ENCODE measurements around the gene PPP4R3B. TPM values are rescaled to one million over a fixed set of nuclear protein-coding genes. Genes with fewer than 3 reads are reported as not detected.
"Not testable (repeated sequence)": the region's sequence is repeated elsewhere in the genome, so short reads cannot be mapped to it uniquely, and the experiment has no call there.

The PPP4R3B gene
- total and polyA plus RNA-seq, 9 donors = 33.4 to 52.0 (median 41.7) TPM

- Histone ChIP-seq H3K4me3 (ENCODE audit: low read length) (no peak overlapping the region), H3K27me3 (ENCODE audit: control insufficient read depth, insufficient read depth, low read length) (no peaks in the 10 kb centered on the region), H3K27ac (ENCODE audit: low read length) (no peak overlapping the region), H3K9me3 (replicated peaks; ENCODE audit: control insufficient read depth, low read depth, low read length) (no peaks in the 10 kb centered on the region), H3K4me1 (ENCODE audit: control insufficient read depth, insufficient read depth, low read length) (no peaks in the 10 kb centered on the region), H3K36me3 (ENCODE audit: control insufficient read depth, insufficient read depth, low read length) (peaks cover 19% of the 10 kb centered on the region)
- DNase-seq = no peak
Observed at GRCh38 chr2:55601849-55602248, 15.6 kb downstream of the PPP4R3B start.

DNA sequence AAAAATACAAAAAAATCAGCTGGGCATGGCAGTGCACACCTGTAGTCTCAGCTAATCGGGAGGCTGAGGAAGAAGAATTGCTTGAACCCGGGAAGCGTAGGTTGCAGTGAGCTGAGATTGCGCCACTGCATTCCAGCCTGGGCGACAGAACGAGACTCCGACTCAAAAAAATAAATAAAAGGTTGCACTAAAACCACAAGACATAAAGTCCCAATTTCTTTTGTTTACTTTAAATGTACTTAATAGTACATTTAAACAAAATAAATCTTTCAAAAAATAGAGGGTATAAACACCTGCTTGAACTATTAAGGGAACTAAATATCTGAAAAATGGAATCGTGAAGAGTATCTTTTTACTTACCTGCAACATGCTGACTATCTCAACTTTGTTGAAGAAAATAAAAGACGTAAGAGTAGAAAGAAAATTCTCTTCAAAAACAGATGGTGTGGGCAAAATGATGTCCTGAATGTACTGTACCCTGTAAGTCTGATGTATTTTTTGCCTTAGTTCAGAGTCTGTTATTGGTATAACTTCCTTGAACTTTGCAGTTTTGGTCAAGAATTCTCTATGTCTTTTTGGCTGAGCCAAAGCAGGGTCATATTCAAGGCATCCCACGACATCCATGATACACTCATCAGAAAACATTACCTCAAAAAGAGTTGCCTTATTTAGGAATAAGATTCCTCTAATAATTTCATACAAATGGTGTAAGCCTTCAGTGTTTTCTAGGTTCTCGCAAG, 19.2 kb downstream of the PPP4R3B start:
- no peak for DNase-seq
- Histone ChIP-seq H3K36me3 (ENCODE audit: control insufficient read depth, insufficient read depth, low read length) (peaks cover 19% of the 10 kb centered on the region), H3K4me1 (ENCODE audit: control insufficient read depth, insufficient read depth, low read length) (no peaks in the 10 kb centered on the region), H3K4me3 (ENCODE audit: low read length) (no peak overlapping the region), H3K9me3 (replicated peaks; ENCODE audit: control insufficient read depth, low read depth, low read length) (no peaks in the 10 kb centered on the region), H3K27me3 (ENCODE audit: control insufficient read depth, insufficient read depth, low read length) (no peaks in the 10 kb centered on the region), H3K27ac (ENCODE audit: low read length) (no peak overlapping the region)
- WGBS (ENCODE audit: insufficient coverage) = 100% methylated on average over 1 of the region's 11 CpGs

DNA sequence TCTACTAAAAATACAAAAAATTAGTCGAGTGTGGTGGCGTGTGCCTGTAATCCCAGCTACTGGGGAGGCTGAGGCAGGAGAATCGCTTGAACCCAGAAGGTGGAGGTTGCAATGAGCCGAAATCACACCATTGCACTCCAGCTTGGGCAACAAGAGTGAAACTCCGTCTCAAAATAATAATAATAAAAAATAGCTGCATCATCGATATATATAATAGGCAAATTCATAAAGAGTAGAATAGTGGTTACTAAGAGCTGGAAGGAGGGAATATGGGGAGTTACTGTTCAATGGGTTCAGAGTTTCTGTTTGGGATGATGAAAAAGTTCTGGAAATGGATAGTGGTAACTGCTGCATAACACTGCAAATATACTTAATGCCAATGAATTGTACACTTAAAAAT, 20.6 kb downstream of the PPP4R3B start:
- not testable (repeated sequence) for H3K4me1 ChIP-seq (ENCODE audit: control insufficient read depth, insufficient read depth, low read length); H3K27ac ChIP-seq (ENCODE audit: low read length); H3K27me3 ChIP-seq (ENCODE audit: control insufficient read depth, insufficient read depth, low read length); DNase-seq; H3K4me3 ChIP-seq (ENCODE audit: low read length); H3K36me3 ChIP-seq (ENCODE audit: control insufficient read depth, insufficient read depth, low read length); H3K9me3 ChIP-seq (replicated peaks; ENCODE audit: control insufficient read depth, low read depth, low read length)
- no CpG with 5 or more reads among the region's 6 CpGs for WGBS (ENCODE audit: insufficient coverage)

DNA sequence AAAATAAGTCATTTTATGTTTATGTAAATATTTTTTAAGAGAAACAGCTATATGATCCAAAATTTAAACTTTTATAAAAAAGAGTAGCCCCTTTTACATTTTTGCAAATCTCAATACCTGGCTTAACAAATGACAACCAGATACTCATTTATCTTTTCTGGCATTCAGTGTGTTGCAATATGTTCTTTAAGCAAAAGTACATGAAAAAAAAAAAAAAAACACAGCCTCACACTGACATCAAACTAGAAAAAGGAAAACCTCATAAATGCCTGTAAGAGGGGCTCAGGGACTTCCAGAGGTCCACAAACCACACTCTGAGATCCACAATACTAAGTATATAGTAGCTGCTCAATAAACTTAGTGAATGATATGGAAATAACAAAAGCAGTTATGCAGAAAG, 21.9 kb downstream of the PPP4R3B start:
- DNase-seq = no peak
- Histone ChIP-seq H3K27me3 (ENCODE audit: control insufficient read depth, insufficient read depth, low read length) (no peaks in the 10 kb centered on the region), H3K9me3 (replicated peaks; ENCODE audit: control insufficient read depth, low read depth, low read length) (no peaks in the 10 kb centered on the region), H3K36me3 (ENCODE audit: control insufficient read depth, insufficient read depth, low read length) (peaks cover 9% of the 10 kb centered on the region), H3K4me3 (ENCODE audit: low read length) (no peak overlapping the region), H3K4me1 (ENCODE audit: control insufficient read depth, insufficient read depth, low read length) (no peaks in the 10 kb centered on the region), H3K27ac (ENCODE audit: low read length) (no peak overlapping the region)

- H3K27ac ChIP-seq (ENCODE audit: low read length) = no peak overlapping the region
- no CpG with 5 or more reads among the region's 1 CpG for WGBS (ENCODE audit: insufficient coverage)
- H3K9me3 ChIP-seq (replicated peaks; ENCODE audit: control insufficient read depth, low read depth, low read length) = no peaks in the 10 kb centered on the region
- no peaks in the 10 kb centered on the region for H3K27me3 ChIP-seq (ENCODE audit: control insufficient read depth, insufficient read depth, low read length)
- no peaks in the 10 kb centered on the region for H3K4me1 ChIP-seq (ENCODE audit: control insufficient read depth, insufficient read depth, low read length)
- H3K4me3 ChIP-seq (ENCODE audit: low read length) = no peak overlapping the region
- DNase-seq = no peak
- H3K36me3 ChIP-seq (ENCODE audit: control insufficient read depth, insufficient read depth, low read length) = peaks cover 2% of the 10 kb centered on the region
Observed at GRCh38 chr2:55592130-55592529, 25.3 kb downstream of the PPP4R3B start.

GRCh38 chr2:55590810-55591440, 26.5 kb downstream of the PPP4R3B start:
- peaks cover 3% of the 10 kb centered on the region for H3K36me3 ChIP-seq (ENCODE audit: control insufficient read depth, insufficient read depth, low read length)
- H3K27me3 ChIP-seq (ENCODE audit: control insufficient read depth, insufficient read depth, low read length) = no peaks in the 10 kb centered on the region
- no peak overlapping the region for H3K4me3 ChIP-seq (ENCODE audit: low read length)
- H3K4me1 ChIP-seq (ENCODE audit: control insufficient read depth, insufficient read depth, low read length) = no peaks in the 10 kb centered on the region
- no peaks in the 10 kb centered on the region for H3K9me3 ChIP-seq (replicated peaks; ENCODE audit: control insufficient read depth, low read depth, low read length)
- no peak for DNase-seq
- H3K27ac ChIP-seq (ENCODE audit: low read length) = no peak overlapping the region
- WGBS (ENCODE audit: insufficient coverage) = no CpG with 5 or more reads among the region's 7 CpGs

DNA sequence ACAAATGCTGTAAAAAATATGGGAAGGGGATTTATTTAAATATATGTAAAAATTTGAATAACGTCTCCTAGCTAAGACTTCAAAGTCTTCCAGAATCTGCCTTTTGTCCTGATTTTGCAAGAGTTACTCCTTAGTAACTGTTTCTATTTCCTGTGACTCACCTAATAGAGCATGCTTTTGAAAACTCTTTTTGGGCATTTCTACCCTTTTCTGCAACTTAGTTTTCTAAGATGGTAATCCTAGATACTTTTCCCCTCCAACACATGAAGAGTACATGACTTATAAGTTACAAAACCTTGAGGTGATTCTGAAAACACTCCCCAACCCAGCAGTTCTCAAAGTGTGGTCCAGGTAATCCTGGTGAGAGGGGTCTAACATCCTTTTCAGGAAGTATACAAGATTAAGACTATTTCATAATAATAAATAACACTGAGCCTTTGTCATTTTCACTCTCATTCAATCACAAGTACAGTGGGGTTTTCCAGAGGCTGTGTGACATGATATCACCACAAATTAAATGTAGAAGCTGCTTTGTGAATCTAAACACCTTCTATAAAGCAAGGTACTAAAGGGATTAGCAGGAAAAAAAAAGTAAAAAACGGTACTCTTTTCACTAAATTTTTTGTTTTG, 31.9 kb downstream of the PPP4R3B start:
- Histone ChIP-seq H3K9me3 (replicated peaks; ENCODE audit: control insufficient read depth, low read depth, low read length) (no peaks in the 10 kb centered on the region), H3K4me3 (ENCODE audit: low read length) (no peak overlapping the region), H3K4me1 (ENCODE audit: control insufficient read depth, insufficient read depth, low read length) (no peaks in the 10 kb centered on the region), H3K27me3 (ENCODE audit: control insufficient read depth, insufficient read depth, low read length) (no peaks in the 10 kb centered on the region), H3K36me3 (ENCODE audit: control insufficient read depth, insufficient read depth, low read length) (peaks cover 10% of the 10 kb centered on the region), H3K27ac (ENCODE audit: low read length) (no peak overlapping the region)
- no CpG with 5 or more reads among the region's 2 CpGs for WGBS (ENCODE audit: insufficient coverage)
- no peak for DNase-seq

GRCh38 chr2:55581874-55582547, 35.4 kb downstream of the PPP4R3B start:
- H3K4me3 ChIP-seq (ENCODE audit: low read length) = no peak overlapping the region
- H3K36me3 ChIP-seq (ENCODE audit: control insufficient read depth, insufficient read depth, low read length) = peaks cover 7% of the 10 kb centered on the region
- WGBS (ENCODE audit: insufficient coverage) = no CpG with 5 or more reads among the region's 4 CpGs

DNA sequence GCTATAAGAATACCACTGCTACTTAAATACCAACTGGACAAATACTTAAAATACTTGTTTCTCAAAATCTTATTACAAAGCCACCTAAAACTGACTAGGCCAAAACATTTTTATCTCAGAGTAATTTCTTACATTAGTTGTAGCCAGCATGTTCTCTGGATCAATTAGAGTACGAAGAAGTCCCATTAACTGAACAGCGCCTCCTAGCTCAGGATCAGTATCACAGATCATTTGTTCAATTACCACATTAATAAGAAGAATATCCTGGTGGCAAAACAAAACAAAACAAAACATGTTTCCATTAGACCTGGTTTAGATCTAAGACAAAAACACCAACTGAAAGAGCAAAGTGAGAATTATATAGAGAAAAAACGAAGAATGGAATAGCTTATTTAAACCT, 36.0 kb downstream of the PPP4R3B start:
- Histone ChIP-seq H3K4me3 (ENCODE audit: low read length) (no peak overlapping the region), H3K4me1 (ENCODE audit: control insufficient read depth, insufficient read depth, low read length) (no peaks in the 10 kb centered on the region), H3K36me3 (ENCODE audit: control insufficient read depth, insufficient read depth, low read length) (peaks cover 9% of the 10 kb centered on the region), H3K9me3 (replicated peaks; ENCODE audit: control insufficient read depth, low read depth, low read length) (no peaks in the 10 kb centered on the region), H3K27ac (ENCODE audit: low read length) (no peak overlapping the region), H3K27me3 (ENCODE audit: control insufficient read depth, insufficient read depth, low read length) (no peaks in the 10 kb centered on the region)
- 83% methylated on average over 1 of the region's 3 CpGs for WGBS (ENCODE audit: insufficient coverage)
- DNase-seq = no peak

More at GRCh38 chr2:55581874-55582547, 35.4 kb downstream of the PPP4R3B start:
- Histone ChIP-seq H3K27me3 (ENCODE audit: control insufficient read depth, insufficient read depth, low read length) (no peaks in the 10 kb centered on the region), H3K4me1 (ENCODE audit: control insufficient read depth, insufficient read depth, low read length) (no peaks in the 10 kb centered on the region), H3K9me3 (replicated peaks; ENCODE audit: control insufficient read depth, low read depth, low read length) (no peaks in the 10 kb centered on the region), H3K27ac (ENCODE audit: low read length) (no peak overlapping the region)
- no peak for DNase-seq

- not testable (repeated sequence) for H3K9me3 ChIP-seq (replicated peaks; ENCODE audit: control insufficient read depth, low read depth, low read length); H3K27ac ChIP-seq (ENCODE audit: low read length); H3K4me1 ChIP-seq (ENCODE audit: control insufficient read depth, insufficient read depth, low read length); DNase-seq; H3K4me3 ChIP-seq (ENCODE audit: low read length); H3K27me3 ChIP-seq (ENCODE audit: control insufficient read depth, insufficient read depth, low read length)
- H3K36me3 ChIP-seq (ENCODE audit: control insufficient read depth, insufficient read depth, low read length) = peaks cover 22% of the 10 kb centered on the region
- 93% methylated on average over 4 of the region's 8 CpGs for WGBS (ENCODE audit: insufficient coverage)
Observed at GRCh38 chr2:55569002-55569401, 48.4 kb downstream of the PPP4R3B start.

All from muscle of leg (tissue), 11 donors.